GM23248 (cell line): Measurements from ENCODE around the gene GXYLT2. TPM values are rescaled to one million over a fixed set of nuclear protein-coding genes. Genes with fewer than 3 reads are reported as not detected.

Source experiments
- DNase-seq: peaks from one replicate; pipeline ENCODE4 v3.0.0-alpha.2; 2015
- H2AFZ ChIP-seq: fragments of 200-600 bp; sonication (generic); 2 replicates; pipeline ENCODE4 v1.6.1; 2016; ENCODE audit warnings: antibody characterized with exemption
- H3F3A ChIP-seq: fragments of 200-600 bp; sonication (generic); 2 replicates; pipeline ENCODE4 v1.6.1; 2016; ENCODE audit warnings: mild to moderate bottlenecking, antibody characterized with exemption, mixed run types; ENCODE audit not compliant: insufficient read depth
- H3K27ac ChIP-seq: fragments of 200-600 bp; sonication (generic); 2 replicates; pipeline ENCODE4 v1.5.1; 2016; ENCODE audit warnings: mild to moderate bottlenecking
- H3K27me3 ChIP-seq: fragments of 200-600 bp; sonication (generic); replicated peaks from 2 replicates; pipeline ENCODE4 v1.6.1; 2016; ENCODE audit warnings: mild to moderate bottlenecking; ENCODE audit not compliant: insufficient read depth
- H3K36me3 ChIP-seq: fragments of 200-600 bp; sonication (generic); 2 replicates; pipeline ENCODE4 v1.6.1; 2016; ENCODE audit warnings: low read depth, mild to moderate bottlenecking
- H3K4me1 ChIP-seq: fragments of 200-600 bp; sonication (generic); 2 replicates; pipeline ENCODE4 v1.6.1; 2016; ENCODE audit warnings: mild to moderate bottlenecking; ENCODE audit not compliant: insufficient read depth
- H3K4me2 ChIP-seq: fragments of 200-600 bp; sonication (generic); one replicate; pipeline ENCODE4 v1.6.1; 2016; ENCODE audit warnings: mild to moderate bottlenecking; ENCODE audit not compliant: unreplicated experiment
- H3K4me3 ChIP-seq: fragments of 200-600 bp; sonication (generic); 2 replicates; pipeline ENCODE4 v1.5.1; 2016; ENCODE audit warnings: mild to moderate bottlenecking
- H3K79me2 ChIP-seq: fragments of 200-600 bp; sonication (generic); 2 replicates; pipeline ENCODE4 v1.6.1; 2016; ENCODE audit warnings: mild to moderate bottlenecking; ENCODE audit not compliant: insufficient read depth
- H3K9ac ChIP-seq: fragments of 200-600 bp; sonication (generic); 2 replicates; pipeline ENCODE4 v1.6.1; 2016; ENCODE audit warnings: mild to moderate bottlenecking
- H3K9me2 ChIP-seq: fragments of 200-600 bp; sonication (generic); 2 replicates; pipeline ENCODE4 v1.6.1; 2016; ENCODE audit warnings: mixed run types, mild to moderate bottlenecking, moderate library complexity; ENCODE audit not compliant: insufficient read depth
- H3K9me3 ChIP-seq: fragments of 200-600 bp; sonication (generic); one replicate; pipeline ENCODE4 v1.6.1; 2017; ENCODE audit warnings: low read depth
- H4K20me1 ChIP-seq: fragments of 200-600 bp; sonication (generic); 2 replicates; pipeline ENCODE4 v1.6.0; 2016; ENCODE audit not compliant: insufficient read depth
- EZH2 ChIP-seq: fragments of 200-600 bp; sonication (generic); IDR thresholded peaks from 2 replicates; pipeline ENCODE4 v1.6.1; 2018; ENCODE audit warnings: antibody characterized with exemption, mild to moderate bottlenecking; ENCODE audit not compliant: insufficient read depth, poor library complexity, severe bottlenecking
- EZH2phosphoT487 ChIP-seq: fragments of 200-600 bp; sonication (generic); IDR thresholded peaks from 2 replicates; pipeline ENCODE4 v1.6.1; 2018; ENCODE audit warnings: antibody characterized with exemption, moderate library complexity, mild to moderate bottlenecking, low read depth; ENCODE audit not compliant: insufficient read depth
- WGBS, 2 experiments: methylation state at CpG; one replicate each; pipeline ENCODE4 v1.1.6; 2015 to 2017; ENCODE audit warnings: low lambda C conversion rate in 2 of 2, low coverage in 1 of 2; ENCODE audit errors: missing lambda C conversion rate in 2 of 2; 5-methylcytosine and 5-hydroxymethylcytosine counted together
- in situ Hi-C: fragments of 300-500 bp; cut with MboI; formaldehyde crosslinking; loops from 2 replicates; pipeline ENCODE4 v1.15.0; 2020
- polyA plus RNA-seq: library from polyadenylated mRNA; unstranded; fragments of >200 nt; fragmentation: Nextera tagmentation; extraction: Ambion mirVana; gene quantifications from 2 replicates; pipeline ENCODE4 v1.2.1, GENCODE V29; 2016
- total RNA-seq: library from RNA; depleted of rRNA; stranded (reverse); fragments of >200 nt; shearing (Covaris generic); gene quantifications from 2 replicates; pipeline ENCODE4 v1.2.3, GENCODE V29; 2014

The GXYLT2 gene
- total and polyA plus RNA-seq, 2 experiments from 2014 or later: 1.2 to 13.2 TPM

GRCh38 chr3:72990701-72991395, 103.0 kb downstream of the GXYLT2 start:
- 74 to 78% methylated on average over 5 of the region's 5 CpGs for WGBS, 2 experiments
- Histone ChIP-seq H3K27me3 (no peaks in the 10 kb centered on the region), H3K9ac (no peak overlapping the region), H3K79me2 (no peaks in the 10 kb centered on the region), H3K9me3 (no peaks in the 10 kb centered on the region), H3K4me2 (no peak overlapping the region), H4K20me1 (no peaks in the 10 kb centered on the region), H3K4me3 (no peak overlapping the region), H3K4me1 (no peaks in the 10 kb centered on the region), H2AFZ (no peak overlapping the region), H3K36me3 (no peaks in the 10 kb centered on the region), H3K27ac (no peak overlapping the region), H3K9me2 (no peaks in the 10 kb centered on the region), H3F3A (no peaks in the 10 kb centered on the region)
- TF ChIP-seq EZH2phosphoT487 (no peak), EZH2 (no peak)
- DNase-seq: no peak
- in situ Hi-C loops: no loop called here

GRCh38 chr3:72991522-72991921, 103.7 kb downstream of the GXYLT2 start:
- Histone ChIP-seq H4K20me1 (no peaks in the 10 kb centered on the region), H3F3A (no peaks in the 10 kb centered on the region), H3K9me2 (no peaks in the 10 kb centered on the region), H3K9me3 (no peaks in the 10 kb centered on the region), H3K27ac (no peak overlapping the region), H2AFZ (no peak overlapping the region), H3K4me1 (0 out of 2 replicates have a peak, but pooled peaks cover 2% of the 10 kb centered on the region), H3K4me2 (no peak overlapping the region), H3K79me2 (no peaks in the 10 kb centered on the region), H3K9ac (no peak overlapping the region), H3K27me3 (no peaks in the 10 kb centered on the region), H3K4me3 (no peak overlapping the region), H3K36me3 (no peaks in the 10 kb centered on the region)
- DNase-seq: no peak
- WGBS, 2 experiments: 54 to 66% methylated on average over 2 of the region's 2 CpGs
- no peak for TF ChIP-seq EZH2phosphoT487
- no peak for TF ChIP-seq EZH2
- in situ Hi-C loops: no loop called here

- Histone ChIP-seq H3K27me3 (no peaks in the 10 kb centered on the region), H3K9me2 (no peaks in the 10 kb centered on the region), H2AFZ (no peak overlapping the region), H4K20me1 (peaks cover 1% of the 10 kb centered on the region; the same call in 1 of the 2 replicates), H3F3A (peaks cover 2% of the 10 kb centered on the region; the same call in 1 of the 2 replicates), H3K79me2 (peaks cover 15% of the 10 kb centered on the region), H3K9me3 (no peaks in the 10 kb centered on the region), H3K4me1 (peaks cover 2% of the 10 kb centered on the region; the same call in 1 of the 2 replicates), H3K4me3 (no peak overlapping the region), H3K9ac (no peak overlapping the region), H3K36me3 (no peaks in the 10 kb centered on the region), H3K4me2 (no peak overlapping the region), H3K27ac (no peak overlapping the region)
- in situ Hi-C loops: no loop called here
- TF ChIP-seq EZH2: no peak
- no peak for TF ChIP-seq EZH2phosphoT487
- 82 to 87% methylated on average over 6 of the region's 6 CpGs for WGBS, 2 experiments
- DNase-seq: no peak
Observed at GRCh38 chr3:72993391-72993790, 105.5 kb downstream of the GXYLT2 start.

- Histone ChIP-seq H3K79me2 (peaks cover 35% of the 10 kb centered on the region), H3K9me2 (no peaks in the 10 kb centered on the region), H3K9me3 (no peaks in the 10 kb centered on the region), H2AFZ (no peak overlapping the region), H3K4me2 (no peak overlapping the region), H3K27ac (no peak overlapping the region), H3K27me3 (no peaks in the 10 kb centered on the region), H3K9ac (no peak overlapping the region), H3K4me3 (no peak overlapping the region), H3K36me3 (peaks cover 8% of the 10 kb centered on the region), H4K20me1 (peaks cover 11% of the 10 kb centered on the region; the same call in 1 of the 2 replicates), H3K4me1 (peaks cover 19% of the 10 kb centered on the region), H3F3A (peaks cover 14% of the 10 kb centered on the region)
- WGBS, 2 experiments: 75 to 76% methylated on average over 10 of the region's 10 CpGs
- in situ Hi-C loops: no loop called here
- TF ChIP-seq EZH2phosphoT487: no peak
- TF ChIP-seq EZH2: no peak
- DNase-seq: peak; percentile 8
Observed at GRCh38 chr3:72995337-72995736, 107.5 kb downstream of the GXYLT2 start.
